Measurements from ENCODE around the gene FDPS.

Gene FDPS

GRCh38 chr1:155273343-155274245 lies 35.1 kb upstream of the FDPS start, which contains the start of gene CLK2:
Gene CLK2 (minus strand): TSS chr1:155273504. CDS start chr1:155270977, 2,527 bp downstream.
- DNase-seq (ENCODE audit: insufficient read length) (peak; percentile 99), FAIRE-seq (peak; percentile 98)
- TF ChIP-seq TAF1 (IDR thresholded peaks at IDR 0.05; ENCODE audit: borderline replicate concordance, low read depth, low read length) = peak; percentile 66; the same call in 1 of the 2 replicates
- peak; percentile 77 for TF ChIP-seq POLR2AphosphoS5 (IDR thresholded peaks at IDR 0.05; ENCODE audit: low read depth, low read length)
- peak; percentile 89 for TF ChIP-seq POLR2A (IDR thresholded peaks at IDR 0.05; ENCODE audit: low read depth, low read length)

- DNase-seq (ENCODE audit: insufficient read length) = peak; percentile 93
- peak; percentile 63 for FAIRE-seq
Observed at GRCh38 chr1:155277070-155277901, 31.4 kb upstream of the FDPS start, which contains the start of gene HCN3. Gene HCN3 (plus strand): TSS chr1:155277463. CDS start chr1:155277591, 128 bp downstream.

GRCh38 chr1:155277902-155278688 lies 30.6 kb upstream of the FDPS start:
- DNase-seq (ENCODE audit: insufficient read length) (peak; percentile 55), FAIRE-seq (no peak)
- TF ChIP-seq POLR2AphosphoS5 (IDR thresholded peaks at IDR 0.05; ENCODE audit: low read depth, low read length) = no peak
- TF ChIP-seq POLR2A (IDR thresholded peaks at IDR 0.05; ENCODE audit: low read depth, low read length) = no peak
- TF ChIP-seq TAF1 (IDR thresholded peaks at IDR 0.05; ENCODE audit: borderline replicate concordance, low read depth, low read length) = no peak

More at GRCh38 chr1:155277070-155277901, 31.4 kb upstream of the FDPS start, which contains the start of gene HCN3:
- TF ChIP-seq POLR2A (IDR thresholded peaks at IDR 0.05; ENCODE audit: low read depth, low read length) (no peak), POLR2AphosphoS5 (IDR thresholded peaks at IDR 0.05; ENCODE audit: low read depth, low read length) (no peak), TAF1 (IDR thresholded peaks at IDR 0.05; ENCODE audit: borderline replicate concordance, low read depth, low read length) (no peak)

DNA sequence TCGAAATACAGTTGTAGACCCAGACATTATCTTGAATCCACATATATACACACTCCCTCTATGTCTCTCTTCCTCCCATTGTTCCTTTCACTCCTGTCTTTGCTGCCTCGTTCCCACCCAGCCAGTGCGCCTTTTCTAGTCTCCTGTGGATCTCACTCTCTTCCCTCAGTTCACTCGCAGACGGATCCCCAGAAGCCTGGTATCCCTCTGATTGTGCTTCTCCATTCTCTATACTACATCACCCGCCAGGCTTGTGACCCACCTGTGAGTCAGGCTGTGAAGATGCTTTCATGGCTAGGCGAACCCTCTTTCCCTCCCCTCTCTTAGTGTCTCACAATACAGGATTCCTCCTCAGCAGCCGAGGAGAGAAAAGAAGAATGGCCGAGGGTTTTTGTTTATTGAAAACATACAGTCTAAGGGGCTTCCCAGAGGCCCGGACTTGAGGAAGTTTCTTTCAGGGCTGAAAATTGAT lies 29.9 kb upstream of the FDPS start:
- FAIRE-seq (no peak), DNase-seq (ENCODE audit: insufficient read length) (no peak)
- TF ChIP-seq POLR2A (IDR thresholded peaks at IDR 0.05; ENCODE audit: low read depth, low read length) (no peak), POLR2AphosphoS5 (IDR thresholded peaks at IDR 0.05; ENCODE audit: low read depth, low read length) (no peak)

DNA sequence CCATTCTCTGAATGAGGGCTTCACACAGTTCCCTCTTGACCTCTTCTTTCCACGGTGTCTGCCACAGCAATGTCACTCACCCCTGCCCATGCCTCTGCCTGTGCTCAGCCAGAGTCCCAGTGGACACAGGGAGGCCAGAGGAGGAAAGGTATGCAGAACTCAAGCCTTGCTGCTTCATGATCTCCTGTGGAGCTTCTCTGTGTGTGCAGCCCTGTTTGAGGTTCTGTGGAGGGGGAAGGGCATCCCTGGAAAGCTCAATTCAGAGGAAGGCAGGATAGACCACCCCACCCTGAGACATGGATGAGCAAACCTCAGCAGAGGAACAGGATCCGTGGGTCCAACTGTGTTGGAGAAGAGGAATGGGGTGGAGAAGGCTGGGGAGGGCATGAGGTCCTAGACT lies 29.4 kb upstream of the FDPS start:
- no peak for FAIRE-seq
- no peak for DNase-seq (ENCODE audit: insufficient read length)
- no peak for TF ChIP-seq POLR2AphosphoS5 (IDR thresholded peaks at IDR 0.05; ENCODE audit: low read depth, low read length)
- no peak for TF ChIP-seq TAF1 (IDR thresholded peaks at IDR 0.05; ENCODE audit: borderline replicate concordance, low read depth, low read length)
- TF ChIP-seq POLR2A (IDR thresholded peaks at IDR 0.05; ENCODE audit: low read depth, low read length) = no peak

DNA sequence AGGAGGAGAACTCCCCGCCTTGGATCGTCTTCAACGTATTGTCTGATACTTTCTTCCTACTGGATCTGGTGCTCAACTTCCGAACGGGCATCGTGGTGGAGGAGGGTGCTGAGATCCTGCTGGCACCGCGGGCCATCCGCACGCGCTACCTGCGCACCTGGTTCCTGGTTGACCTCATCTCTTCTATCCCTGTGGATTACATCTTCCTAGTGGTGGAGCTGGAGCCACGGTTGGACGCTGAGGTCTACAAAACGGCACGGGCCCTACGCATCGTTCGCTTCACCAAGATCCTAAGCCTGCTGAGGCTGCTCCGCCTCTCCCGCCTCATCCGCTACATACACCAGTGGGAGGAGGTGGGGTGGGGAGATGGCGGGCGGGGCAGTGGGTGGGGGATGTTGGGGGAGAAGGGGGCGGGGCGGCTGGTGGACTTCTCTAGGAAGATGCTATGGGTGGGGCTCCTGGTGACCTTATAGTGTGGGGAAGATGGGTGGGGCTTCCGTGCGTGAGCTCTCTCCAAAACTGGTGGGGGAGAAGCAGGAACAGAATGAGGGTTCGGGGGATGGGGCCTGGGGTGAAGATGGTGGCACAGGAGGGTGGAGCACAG lies 26.1 kb upstream of the FDPS start:
- no peak for DNase-seq (ENCODE audit: insufficient read length)
- TF ChIP-seq POLR2AphosphoS5 (IDR thresholded peaks at IDR 0.05; ENCODE audit: low read depth, low read length) (no peak), TAF1 (IDR thresholded peaks at IDR 0.05; ENCODE audit: borderline replicate concordance, low read depth, low read length) (no peak), POLR2A (IDR thresholded peaks at IDR 0.05; ENCODE audit: low read depth, low read length) (no peak)
- FAIRE-seq = no peak

- FAIRE-seq (no peak), DNase-seq (ENCODE audit: insufficient read length) (no peak)
- TF ChIP-seq POLR2A (IDR thresholded peaks at IDR 0.05; ENCODE audit: low read depth, low read length) = no peak
- TF ChIP-seq POLR2AphosphoS5 (IDR thresholded peaks at IDR 0.05; ENCODE audit: low read depth, low read length) = no peak
- TF ChIP-seq TAF1 (IDR thresholded peaks at IDR 0.05; ENCODE audit: borderline replicate concordance, low read depth, low read length) = no peak
Observed at GRCh38 chr1:155284476-155284875, 24.2 kb upstream of the FDPS start.

DNA sequence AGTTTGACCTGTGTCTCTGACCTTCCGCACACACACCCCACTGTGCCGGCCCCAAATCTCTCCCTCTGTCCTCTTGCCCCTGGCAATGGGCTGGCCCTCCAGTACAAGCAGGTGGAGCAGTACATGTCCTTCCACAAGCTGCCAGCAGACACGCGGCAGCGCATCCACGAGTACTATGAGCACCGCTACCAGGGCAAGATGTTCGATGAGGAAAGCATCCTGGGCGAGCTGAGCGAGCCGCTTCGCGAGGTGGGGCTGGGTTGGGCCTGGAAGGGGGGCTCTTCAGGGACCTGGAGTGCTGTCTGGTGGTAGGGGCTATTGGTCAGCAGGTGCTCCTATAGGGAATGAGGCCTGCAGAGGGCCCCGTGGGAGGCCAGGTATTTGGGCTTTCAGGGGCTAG lies 23.6 kb upstream of the FDPS start:
- FAIRE-seq (no peak), DNase-seq (ENCODE audit: insufficient read length) (no peak)
- TF ChIP-seq TAF1 (IDR thresholded peaks at IDR 0.05; ENCODE audit: borderline replicate concordance, low read depth, low read length) (no peak), POLR2AphosphoS5 (IDR thresholded peaks at IDR 0.05; ENCODE audit: low read depth, low read length) (no peak), POLR2A (IDR thresholded peaks at IDR 0.05; ENCODE audit: low read depth, low read length) (no peak)

DNA sequence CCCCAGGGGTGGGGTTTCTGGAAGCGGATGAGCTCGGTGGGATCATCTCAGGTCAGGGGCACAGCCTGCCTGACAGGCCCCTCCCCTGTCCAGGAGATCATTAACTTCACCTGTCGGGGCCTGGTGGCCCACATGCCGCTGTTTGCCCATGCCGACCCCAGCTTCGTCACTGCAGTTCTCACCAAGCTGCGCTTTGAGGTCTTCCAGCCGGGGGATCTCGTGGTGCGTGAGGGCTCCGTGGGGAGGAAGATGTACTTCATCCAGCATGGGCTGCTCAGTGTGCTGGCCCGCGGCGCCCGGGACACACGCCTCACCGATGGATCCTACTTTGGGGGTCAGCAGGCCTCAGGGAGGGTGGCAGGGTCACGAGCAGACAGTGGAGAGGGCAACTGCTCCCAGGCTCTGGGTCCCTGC lies 23.0 kb upstream of the FDPS start:
- TF ChIP-seq POLR2A (IDR thresholded peaks at IDR 0.05; ENCODE audit: low read depth, low read length) (no peak), POLR2AphosphoS5 (IDR thresholded peaks at IDR 0.05; ENCODE audit: low read depth, low read length) (no peak), TAF1 (IDR thresholded peaks at IDR 0.05; ENCODE audit: borderline replicate concordance, low read depth, low read length) (no peak)
- DNase-seq (ENCODE audit: insufficient read length) = no peak
- no peak for FAIRE-seq

DNA sequence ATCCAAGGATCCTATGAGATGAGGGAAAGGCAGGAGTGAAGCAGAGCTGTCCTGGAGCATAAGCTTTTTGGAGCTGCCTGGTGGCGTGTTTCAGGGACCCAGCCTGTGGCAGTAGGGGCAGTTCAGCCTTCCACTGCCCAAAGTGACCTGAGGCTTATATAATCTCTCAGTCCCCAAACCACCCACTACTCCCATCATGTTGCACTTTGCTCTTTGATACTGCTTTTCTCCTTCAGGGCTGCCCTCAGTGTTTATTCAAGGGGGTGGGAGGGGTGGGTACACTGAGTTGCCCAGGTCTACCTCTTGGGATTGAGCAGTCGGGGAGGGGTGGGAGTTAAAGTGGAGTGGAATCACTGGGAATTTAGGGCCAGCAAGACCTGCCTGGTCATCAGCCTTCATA lies 22.1 kb upstream of the FDPS start:
- TF ChIP-seq POLR2AphosphoS5 (IDR thresholded peaks at IDR 0.05; ENCODE audit: low read depth, low read length) = no peak
- no peak for DNase-seq (ENCODE audit: insufficient read length)
- no peak for FAIRE-seq
